GM19452 (cell line): ENCODE results near the gene C1S.
"Not testable (repeated sequence)": the region's sequence is repeated elsewhere in the genome, so short reads cannot be mapped to it uniquely, and the experiment has no call there.

Experiments used
- ATAC-seq: cut with Tn5 transposase; IDR thresholded peaks from one replicate; pipeline ENCODE4 v1.9.1; 2021; ENCODE audit not compliant: unreplicated experiment

The C1S gene

DNA sequence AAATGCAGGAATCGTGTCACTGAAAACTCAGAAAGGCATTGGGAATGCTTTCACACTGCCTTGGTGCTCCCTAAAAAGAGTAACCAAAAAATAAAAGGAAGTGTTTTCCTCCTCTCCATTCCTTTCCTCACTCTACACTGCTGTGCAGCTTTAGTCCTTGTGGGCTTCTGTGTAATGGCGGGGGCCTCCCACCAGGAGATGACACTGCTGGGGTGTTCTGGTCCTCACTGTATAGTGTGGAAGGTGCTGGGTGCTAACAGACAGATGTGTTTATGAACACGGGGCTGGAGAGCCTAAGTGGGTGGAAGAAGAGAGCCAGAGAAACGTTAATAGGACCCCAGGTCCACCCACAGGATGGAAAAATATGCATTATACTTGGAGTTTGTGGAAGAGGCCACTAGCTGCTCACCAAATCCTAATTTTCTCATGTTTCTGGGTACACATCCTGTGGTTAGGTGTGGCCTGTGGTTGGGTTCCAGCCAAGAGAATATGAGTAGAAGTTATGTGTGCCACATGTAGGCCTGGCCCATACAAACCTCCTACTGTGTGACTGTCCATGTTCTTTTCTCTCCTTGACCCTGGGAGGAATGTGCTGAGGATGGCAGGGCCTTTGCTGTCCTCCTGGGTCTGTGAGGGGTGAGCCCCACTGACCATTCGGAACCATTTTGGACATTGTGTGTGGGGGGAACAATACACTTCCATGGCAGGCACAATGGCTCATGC lies 14.0 kb upstream of the C1S start:
- no peak for ATAC-seq

DNA sequence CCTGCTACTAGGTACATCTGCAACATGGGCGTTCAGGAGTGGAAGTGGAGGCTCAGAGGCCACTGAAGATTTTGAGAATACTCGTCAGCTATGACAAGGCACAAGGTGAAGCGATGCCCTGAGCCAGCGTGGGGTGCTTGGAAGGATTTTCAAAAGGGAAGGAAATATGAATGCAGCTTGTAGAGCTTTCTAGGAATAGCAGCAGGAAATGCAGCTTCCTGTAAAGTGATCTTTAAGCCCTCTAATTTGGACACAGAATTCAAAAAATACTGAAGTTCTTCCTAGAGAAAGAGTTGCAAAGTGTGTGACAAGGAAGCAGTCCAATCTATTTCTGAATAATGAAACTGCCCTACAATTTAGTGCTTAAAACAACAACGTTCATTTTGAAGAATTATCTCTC lies 13.2 kb upstream of the C1S start:
- ATAC-seq, result no peak

DNA sequence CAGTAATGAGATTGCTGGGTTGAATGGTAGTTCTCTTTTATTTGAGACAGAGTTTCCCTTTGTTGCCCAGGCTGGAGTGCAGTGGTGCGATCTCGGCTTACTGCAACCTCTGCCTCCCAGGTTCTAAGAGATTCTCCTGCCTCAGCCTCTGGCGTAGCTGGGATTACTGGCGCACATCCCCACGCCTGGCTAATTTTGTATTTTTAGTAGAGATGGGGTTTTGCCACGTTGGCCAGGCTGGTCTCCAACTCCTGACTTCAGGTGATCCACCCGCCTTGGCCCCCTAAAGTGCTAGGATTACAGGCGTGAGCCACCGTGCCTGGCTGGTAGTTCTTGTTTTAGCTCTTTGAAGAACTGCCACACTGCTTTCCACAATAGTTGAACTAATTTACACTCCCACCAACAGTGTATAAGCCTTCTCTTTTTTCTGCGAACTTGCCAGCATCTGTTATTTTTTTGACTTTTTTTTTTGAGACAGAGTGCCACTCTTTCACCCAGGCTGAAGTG lies 11.0 kb upstream of the C1S start:
- not testable (repeated sequence) for ATAC-seq

DNA sequence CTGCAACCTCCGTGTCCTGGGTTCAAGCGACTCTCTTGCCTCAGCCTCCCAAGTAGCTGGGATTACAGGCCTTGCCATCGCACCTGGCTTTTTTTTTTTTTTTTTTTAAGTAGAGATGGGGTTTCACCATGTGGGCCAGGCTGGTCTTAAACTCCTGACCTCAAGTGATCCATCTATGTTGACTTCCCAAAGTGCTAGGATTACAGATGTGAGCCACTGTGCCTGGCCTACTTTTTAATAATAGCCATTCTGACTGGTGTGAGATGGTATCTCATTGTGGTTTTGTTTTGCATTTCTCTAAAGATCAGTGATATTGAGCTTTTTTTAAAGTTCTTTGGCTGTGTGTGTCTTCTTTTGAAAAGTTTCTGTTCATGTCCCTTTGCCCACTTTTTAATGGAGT lies 10.5 kb upstream of the C1S start:
- ATAC-seq, result not testable (repeated sequence)

DNA sequence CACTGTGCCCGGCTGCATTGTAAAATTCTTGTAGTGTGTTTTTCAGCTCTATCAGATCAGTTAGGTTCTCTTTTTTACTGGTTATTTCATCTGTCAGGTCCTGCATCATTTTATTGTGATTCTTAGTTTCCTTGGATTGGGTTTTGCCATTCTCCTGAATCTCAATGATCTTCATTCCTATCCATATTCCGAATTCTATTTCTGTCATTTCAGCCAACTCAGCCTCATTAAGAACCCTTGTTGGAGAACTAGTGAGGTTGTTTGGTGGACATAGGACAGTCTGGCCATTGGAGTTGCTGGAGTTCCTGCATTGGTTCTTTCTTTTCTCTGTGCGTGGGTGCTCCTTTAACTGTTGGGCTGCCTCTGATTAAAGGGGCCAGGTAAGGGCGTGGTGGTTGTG lies 5.6 kb upstream of the C1S start:
- no peak for ATAC-seq

DNA sequence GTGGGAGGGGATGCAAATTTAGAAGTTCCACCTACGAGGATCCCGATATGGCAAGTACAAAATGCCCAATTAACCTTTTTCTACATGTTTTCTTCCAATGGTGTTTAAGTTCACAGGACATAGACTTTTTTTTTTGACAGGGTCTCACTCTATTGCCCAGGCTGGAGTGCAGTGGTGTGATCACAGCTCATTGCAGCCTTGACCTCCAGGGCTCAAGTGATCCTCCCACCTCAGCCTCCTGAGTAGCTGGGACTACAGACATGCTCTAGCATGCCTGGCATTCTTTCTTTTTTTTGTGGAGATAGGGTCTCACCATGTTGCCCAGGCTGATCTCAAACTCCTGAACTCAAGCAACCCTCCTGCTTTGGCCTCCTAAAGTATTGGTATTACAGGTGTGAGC lies 4.8 kb upstream of the C1S start:
- ATAC-seq, result not testable (repeated sequence)

DNA sequence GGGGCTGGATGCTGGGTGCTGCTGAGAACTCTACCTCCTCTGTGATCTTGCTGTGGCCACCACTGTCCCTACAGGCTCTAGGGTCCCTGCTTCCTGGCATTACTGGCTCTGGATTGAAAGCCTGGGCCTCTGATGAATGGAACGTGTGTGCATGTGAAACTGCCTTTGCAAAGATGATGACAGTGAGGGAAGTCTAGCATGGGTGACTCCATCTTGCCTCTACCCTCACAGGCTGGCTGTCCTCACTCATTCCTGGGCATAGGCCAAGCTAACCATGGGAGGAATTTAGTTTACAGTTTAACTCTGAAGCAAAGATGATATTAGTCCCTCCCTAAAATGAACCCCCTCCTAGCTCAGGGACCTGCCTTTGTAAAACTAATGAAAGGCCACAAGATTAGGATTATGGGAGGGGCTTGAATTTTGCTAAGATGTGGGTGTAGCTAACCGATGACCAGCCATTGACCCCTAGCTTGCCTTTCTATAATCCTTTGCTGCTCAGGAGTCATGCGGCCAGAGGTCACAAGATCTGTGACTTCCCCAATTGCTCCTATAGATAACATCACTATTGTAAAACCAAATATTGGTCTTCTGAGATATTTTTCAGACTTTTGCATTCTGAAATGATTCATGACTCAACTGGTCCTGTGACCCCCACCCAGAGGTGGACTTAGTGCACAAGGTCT lies 2.2 kb upstream of the C1S start:
- no peak for ATAC-seq

DNA sequence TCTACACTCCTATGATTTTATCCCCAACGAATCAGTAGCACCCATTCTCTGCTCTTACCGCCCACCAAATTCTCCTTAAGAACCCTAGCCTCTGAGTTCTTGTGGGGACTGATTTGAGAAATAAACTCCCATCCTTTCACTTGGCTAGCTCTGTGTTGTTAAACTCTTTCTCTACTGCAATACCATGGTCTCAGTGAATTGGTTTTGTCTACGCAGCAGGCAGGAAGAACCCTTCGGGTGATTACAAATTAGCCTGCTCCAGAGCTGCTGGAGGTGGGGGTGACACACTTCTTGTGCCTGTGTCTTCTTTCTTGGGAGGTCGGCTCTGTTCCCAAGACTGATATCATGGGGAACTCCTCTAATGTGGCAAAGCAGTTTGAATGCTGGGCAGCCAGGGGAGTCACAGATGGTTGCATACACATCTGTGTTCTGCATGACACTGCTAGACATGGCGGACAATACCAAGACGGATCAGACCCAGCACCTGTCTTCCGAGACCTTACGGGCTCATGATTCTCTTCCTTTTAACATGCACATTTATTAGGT lies 1.6 kb upstream of the C1S start:
- no peak for ATAC-seq

DNA sequence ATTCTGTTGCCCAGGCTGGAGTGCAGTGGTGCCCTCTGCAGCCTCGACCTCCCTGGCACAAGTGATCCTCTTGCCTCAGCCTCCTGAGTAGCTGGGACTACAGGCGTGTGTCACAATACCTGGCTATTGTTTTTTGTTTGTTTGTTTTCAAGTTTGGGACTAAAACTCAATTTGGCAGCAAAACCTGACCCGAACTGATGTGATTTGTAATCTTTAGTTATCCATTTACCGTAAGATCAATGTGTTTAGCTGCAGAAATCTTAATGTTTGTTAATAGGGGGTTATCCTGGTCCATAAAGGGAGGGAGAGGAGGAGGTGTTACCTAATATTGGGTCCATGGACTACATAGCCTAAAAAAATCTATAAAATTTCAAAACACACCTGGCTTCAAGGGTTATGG lies 738 bp upstream of the C1S start:
- ATAC-seq, result no peak

DNA sequence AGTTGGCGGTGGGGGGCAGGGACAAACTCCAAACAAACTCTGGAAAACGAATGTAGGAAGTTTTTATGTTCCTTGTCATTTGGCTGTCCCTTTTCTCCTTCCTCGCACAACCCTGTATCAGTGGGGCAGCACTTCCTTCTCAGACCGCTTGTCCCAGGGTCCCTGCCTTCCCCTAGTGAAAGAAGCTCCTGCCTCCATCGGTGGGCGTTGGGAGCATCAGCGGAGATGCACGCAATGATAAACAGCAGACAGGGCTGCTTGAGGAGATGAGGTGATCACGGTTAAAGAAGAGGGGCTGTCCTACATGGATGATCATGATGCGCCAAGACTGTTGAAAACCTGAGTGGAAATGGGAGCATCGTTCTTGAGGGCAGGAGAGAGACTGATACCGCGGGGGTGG lies 620 bp downstream of the C1S start:
- no peak for ATAC-seq

DNA sequence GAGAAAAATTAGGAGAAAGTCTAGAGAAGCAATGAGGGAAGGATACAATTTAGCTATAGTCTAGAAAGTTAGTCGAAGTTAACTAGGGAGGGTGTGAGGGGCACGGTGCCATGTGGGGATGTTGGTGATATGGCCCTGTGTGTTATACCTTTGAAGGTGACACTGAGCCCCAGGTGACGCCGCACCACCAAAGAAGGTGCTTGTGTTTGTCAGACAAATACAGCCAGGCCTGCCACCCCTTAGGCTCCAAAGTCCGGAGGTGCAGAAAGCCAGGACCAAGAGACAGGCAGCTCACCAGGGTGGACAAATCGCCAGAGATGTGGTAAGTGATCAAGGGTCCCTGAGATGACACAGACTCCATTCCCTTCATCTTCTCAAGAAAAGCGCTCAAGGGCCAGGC lies 1.1 kb downstream of the C1S start:
- no peak for ATAC-seq

DNA sequence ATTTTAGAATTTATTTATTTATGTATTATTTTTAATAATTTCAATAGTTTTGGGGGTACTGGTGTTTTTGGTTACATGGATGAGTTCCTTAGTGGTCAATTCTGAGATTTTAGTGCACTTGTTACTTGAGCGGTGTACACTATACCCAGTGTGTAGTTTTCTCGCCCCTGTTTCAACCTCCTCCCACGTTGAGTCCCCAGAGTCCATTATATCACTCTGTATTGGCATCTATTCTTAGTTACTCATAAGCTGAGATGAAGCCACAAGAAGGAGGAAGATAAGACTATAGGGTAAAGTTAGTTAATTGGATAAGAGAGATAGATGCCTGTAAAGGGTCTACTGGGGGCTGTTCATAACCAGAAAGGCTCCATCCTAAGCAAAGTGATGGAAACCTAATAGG lies 4.0 kb downstream of the C1S start:
- no peak for ATAC-seq

DNA sequence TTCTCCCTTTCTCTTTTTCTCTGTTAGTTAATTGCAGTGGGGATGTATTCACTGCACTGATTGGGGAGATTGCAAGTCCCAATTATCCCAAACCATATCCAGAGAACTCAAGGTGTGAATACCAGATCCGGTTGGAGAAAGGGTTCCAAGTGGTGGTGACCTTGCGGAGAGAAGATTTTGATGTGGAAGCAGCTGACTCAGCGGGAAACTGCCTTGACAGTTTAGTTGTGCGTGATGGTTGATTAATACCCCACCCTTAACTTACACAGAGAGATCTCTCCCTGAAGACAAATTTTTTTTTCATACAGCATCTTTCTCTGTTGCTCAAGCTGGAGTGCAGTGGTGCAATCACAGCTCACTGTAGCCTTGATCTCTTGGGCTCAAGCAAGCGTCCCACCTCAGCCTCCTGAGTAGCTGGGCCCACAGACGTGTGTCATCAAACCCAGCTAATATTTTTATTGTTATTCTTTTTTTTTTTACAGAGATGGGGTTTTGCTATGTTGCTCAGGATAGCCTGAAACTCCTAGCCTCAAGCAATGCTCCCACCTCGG lies 4.6 kb downstream of the C1S start:
- no peak for ATAC-seq

DNA sequence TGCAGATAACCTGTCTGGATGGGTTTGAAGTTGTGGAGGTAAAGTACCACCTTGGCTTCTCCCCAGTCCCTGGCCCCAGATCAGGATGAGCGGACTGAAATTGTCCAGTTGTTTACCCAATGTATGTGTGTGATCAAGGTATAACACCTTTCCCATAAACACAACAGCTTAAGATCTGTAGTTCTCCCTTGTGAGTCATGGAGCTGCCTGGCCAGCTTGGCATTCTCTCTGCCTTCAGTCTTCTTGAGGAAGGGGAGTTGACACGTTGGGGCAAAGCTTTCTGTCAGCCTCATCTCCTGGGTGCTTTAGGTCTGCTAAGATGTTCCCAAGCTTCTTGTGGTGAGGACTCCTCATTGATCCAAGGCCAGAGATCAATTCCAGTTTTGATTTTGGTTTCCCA lies 6.1 kb downstream of the C1S start:
- no peak for ATAC-seq

DNA sequence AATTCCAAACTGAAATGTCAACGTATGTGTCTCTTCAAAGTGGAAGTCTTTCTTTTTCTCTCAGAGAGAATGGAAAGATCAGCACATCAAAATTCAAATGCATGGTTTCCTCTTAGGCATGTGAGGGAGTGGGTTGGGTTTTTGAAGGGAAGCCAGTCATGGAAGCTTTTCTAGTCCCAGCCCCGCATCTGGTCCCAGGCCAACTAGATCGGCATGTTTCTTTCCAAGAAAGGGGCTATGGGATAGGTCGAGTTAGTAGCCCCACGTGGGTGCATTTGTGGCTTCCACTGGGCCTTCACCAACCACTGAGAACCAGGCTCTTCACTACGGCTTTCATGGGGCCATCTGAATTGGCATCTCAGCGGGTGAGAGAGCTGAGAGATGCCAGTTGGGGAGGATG lies 6.6 kb downstream of the C1S start:
- no peak for ATAC-seq

DNA sequence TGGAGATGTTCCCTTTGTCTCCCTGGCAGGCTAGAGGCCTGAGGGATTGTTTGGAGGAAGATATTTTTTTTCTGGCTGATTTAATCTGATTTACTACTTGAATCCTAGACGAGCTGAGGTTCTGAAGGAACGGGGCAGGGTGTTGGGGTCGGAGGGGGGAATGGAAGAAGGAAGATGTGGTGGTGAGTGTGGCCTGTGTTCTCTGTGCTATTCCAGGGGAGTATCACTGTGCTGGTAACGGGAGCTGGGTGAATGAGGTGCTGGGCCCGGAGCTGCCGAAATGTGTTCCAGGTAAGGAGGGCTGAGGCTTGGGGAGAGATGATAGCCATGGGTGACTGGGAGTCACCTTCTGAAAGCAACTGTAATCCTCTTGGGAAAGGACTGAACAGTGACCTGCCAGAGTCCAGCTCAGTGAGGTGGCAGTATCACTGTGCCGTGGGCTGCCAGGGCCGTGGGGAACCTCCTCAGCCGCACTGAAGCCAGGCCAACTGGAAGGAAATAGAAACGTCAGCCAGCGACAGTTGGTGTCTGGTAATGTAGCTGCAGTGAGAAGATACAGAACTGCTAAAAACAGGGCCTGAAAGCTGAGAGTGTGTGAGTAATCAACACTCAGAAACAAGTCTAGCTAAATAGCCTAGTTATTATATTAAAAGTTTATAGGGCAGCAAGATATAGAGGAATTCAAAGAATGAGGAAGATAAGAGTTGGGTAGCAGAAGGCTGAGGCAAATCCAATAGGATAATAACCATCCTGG lies 7.9 kb downstream of the C1S start:
- ATAC-seq, result no peak

DNA sequence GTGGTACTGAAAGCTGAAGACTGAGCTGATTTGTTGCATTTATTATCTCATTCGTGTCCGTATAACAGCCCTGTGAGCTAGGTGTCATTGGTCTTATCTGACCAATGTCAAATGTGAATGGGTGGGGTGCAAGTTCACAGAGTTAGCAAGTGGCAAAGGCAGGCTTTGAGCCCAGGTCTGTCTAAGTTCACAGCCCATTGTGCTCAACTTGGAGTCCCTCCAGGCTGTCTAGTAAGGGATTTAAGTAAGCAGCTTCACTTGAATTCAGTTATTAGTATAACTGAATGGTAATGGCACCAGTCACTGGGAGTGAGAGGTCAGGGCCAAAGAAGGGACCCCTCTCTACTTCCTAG lies 8.5 kb downstream of the C1S start:
- ATAC-seq, result no peak

DNA sequence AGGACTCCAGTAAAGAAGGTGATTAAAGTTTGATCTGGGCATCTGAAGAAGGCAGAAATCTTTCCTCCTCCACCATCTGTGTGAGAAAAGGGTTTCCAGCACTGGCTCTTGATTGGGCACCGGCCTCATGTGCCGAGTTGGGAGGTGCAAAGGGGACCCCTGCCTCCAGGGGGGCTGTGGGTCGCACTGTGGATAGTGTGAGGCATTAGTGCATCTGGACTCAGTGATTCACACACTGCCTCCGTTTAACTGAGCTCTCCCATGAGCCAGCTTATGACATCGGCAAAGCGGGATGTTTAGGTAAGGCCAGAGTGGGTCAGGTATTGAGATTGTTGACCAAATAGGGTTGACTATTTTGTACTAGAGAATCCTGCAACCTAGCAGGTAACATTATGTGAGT lies 8.9 kb downstream of the C1S start:
- ATAC-seq, result no peak

DNA sequence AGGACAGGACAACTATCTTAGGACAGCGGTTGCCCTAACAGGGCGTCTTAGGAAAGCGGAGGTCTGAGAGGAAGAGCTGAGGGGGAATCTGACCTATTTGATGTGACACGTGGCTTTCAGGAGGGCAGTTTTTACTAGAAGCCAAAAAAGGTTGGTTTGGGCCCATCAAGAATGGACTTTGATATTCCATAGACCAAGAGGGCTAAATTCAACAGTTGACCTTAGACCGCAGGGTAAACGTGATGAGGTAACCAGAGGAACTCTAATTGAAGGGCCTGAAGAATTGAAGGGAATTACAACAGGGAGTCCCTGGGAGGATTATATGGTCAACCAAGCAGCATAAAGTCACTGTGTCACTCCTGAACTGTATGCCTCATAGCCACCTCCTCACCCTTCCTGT lies 11.5 kb downstream of the C1S start:
- no peak for ATAC-seq

DNA sequence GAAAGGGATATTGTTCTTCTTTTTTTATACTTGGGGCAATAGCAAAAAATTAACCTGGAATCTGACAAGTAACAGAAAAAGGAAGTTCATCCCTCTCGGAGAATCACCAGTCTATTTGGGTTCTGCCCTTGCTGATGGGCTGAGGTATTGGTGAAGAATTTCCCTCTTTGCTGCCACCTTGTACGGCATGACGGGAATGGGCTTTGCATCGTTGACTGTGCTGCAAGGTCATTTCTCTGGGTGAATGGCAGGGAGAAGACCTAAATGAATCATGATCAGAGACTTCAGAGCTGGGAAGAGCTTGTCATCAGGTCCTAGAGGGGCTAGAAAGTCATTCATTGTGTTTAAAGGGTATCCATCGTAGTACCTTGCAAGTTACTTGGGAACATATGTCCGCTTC lies 12.0 kb downstream of the C1S start:
- ATAC-seq, result no peak

DNA sequence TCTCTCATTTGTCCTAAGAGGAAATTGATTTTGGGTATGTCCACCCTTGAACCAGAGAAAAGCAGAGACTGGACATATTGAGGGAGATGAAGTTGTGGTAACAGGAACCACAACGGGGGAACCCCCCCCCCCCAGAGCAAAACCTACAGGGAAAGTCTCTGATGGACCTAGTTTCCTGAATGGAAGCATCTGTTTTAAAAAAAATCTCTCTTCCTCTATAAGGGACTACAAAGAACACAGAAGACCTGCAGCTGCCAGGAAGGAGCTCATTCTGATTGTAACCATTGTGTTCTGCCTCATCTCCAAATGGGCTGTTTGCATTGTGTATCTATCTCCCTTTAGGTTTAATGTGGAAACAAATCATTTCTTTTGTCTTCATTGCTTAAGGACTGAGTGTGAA lies 13.4 kb downstream of the C1S start:
- ATAC-seq, result no peak

DNA sequence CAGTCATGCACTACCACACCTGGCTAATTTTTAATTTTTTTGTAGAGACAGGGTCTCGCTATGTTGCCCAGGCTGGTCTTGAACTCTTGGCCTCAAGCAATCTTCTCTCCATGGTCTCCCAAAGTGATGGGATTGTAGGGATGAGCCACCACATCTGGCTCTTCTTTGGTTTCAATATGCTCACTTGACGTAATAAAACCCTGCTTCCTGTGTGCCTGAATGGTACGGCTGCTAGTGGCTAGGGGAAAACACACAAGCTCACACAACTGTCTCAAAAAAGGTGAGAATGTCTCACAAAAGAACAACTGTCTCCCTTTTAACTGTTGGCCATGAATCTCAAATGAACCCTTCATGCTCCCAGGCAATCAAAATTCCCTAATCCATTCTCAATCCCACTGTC lies 15.0 kb downstream of the C1S start:
- no peak for ATAC-seq
